HG03103 (cell line): ENCODE data around the gene PDE10A.

Experiments used
- ATAC-seq: cut with Tn5 transposase; IDR thresholded peaks from one replicate; pipeline ENCODE4 v1.9.1; 2021; ENCODE audit warnings: low read depth; ENCODE audit not compliant: unreplicated experiment

PDE10A gene

DNA sequence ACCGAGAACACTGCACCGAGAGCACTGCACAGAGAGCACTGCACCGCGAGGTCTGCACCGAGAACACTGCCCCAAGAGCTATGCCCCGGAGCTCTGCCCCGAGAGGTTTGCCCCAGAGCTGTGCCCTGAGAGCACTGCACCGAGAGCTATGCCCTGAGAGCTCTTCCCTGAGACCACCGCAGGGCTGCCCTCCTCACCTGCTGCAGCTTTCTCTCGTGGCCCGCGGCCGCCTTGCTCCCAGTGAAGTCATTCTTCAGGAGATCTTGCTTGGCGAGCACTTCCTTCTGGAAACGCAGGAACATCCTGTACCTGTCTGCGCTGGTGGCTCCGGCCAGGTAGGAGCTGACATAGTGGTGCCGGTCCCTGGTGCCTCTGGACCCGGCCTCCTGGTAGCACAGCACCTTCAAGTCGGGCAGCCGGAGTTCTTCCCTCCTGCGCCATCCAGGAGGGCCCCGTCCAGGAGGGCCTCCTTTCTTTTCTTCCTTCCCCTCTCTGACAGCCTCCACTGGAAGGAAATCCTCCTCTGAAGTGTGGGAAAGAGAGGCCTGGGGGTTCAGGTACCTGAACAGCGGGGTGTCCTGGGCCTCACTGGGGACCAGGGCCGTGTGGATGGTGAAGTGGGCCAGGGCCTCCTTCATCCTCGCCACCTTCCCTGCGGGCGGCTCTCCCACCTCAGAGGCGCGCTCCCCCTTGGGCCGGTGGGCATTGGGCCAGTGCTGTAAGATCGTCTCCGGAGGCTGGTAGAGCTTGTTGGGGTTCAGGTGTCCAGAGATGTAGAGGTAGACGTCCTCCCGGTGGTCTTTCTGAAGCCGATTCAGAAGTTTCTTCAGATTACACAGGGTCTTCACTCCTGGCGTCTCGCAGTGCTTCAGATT, 361.4 kb downstream of the PDE10A start:
- no peak for ATAC-seq

DNA sequence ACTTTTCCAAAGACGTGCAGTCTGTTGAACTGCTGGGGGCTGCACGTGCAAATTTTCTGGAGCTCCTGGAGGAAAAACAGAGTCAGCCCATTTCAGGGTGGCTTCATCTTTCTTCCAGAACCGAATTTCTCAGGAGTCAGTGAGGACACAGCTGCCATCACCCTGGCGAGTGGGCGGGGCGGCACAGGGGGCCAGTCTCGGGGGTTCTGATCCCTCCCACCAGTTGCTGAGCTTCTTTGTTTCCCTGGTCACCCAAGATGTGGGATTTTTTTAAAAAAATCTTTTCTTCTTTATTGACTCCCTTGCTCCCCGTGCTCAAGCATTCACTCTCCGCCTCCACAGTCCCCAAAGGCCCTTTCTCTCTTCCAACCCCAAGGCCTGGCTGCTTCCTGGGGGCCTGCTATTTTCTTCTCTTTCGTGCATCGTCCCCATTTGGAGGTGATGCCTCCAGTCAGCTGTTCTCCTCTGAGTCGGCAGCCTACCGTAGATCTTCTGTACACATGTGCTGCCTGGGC, 362.6 kb downstream of the PDE10A start:
- no peak for ATAC-seq

- ATAC-seq, result no peak
These were observed 364.2 kb downstream of the PDE10A start for GRCh38 chr6:165298875-165299274.

- ATAC-seq, result no peak
These were observed 364.6 kb downstream of the PDE10A start for GRCh38 chr6:165298402-165298801.

- ATAC-seq, result no peak
These were observed 370.4 kb downstream of the PDE10A start for GRCh38 chr6:165292657-165293056.
